Ectodermal cell (in vitro differentiated cells): ENCODE results near the gene ZNF534.
"Not testable (repeated sequence)": the region's sequence is repeated elsewhere in the genome, so short reads cannot be mapped to it uniquely, and the experiment has no call there.

Experiments used
- H3K27ac ChIP-seq: 2 replicates; pipeline ENCODE4 v1.7.0; 2013; ENCODE audit warnings: mild to moderate bottlenecking, low read depth, low read length; ENCODE audit not compliant: insufficient read depth, poor library complexity, severe bottlenecking
- H3K27me3 ChIP-seq: 2 replicates; pipeline ENCODE4 v1.7.0; 2013; ENCODE audit warnings: mild to moderate bottlenecking, low read length; ENCODE audit not compliant: insufficient read depth, control insufficient read depth, poor library complexity, severe bottlenecking
- H3K36me3 ChIP-seq: one replicate; pipeline ENCODE4 v1.7.0; 2013; ENCODE audit warnings: low read length; ENCODE audit not compliant: control insufficient read depth, insufficient read depth
- H3K4me1 ChIP-seq: one replicate; pipeline ENCODE4 v1.7.0; 2013; ENCODE audit warnings: low read length; ENCODE audit not compliant: control insufficient read depth, insufficient read depth
- H3K4me3 ChIP-seq: 2 replicates; pipeline ENCODE4 v1.7.0; 2013; ENCODE audit warnings: low read depth, low read length, control low read depth; ENCODE audit not compliant: insufficient read depth
- H3K9me3 ChIP-seq: 2 replicates; pipeline ENCODE4 v1.7.0; 2013; ENCODE audit warnings: mild to moderate bottlenecking, low read length, moderate library complexity; ENCODE audit not compliant: control insufficient read depth
- WGBS, 2 experiments: methylation state at CpG; one replicate each; pipeline ENCODE4 v1.1.7; 2013; ENCODE audit warnings: missing lambda C conversion rate in 2 of 2; 5-methylcytosine and 5-hydroxymethylcytosine counted together

The ZNF534 gene

DNA sequence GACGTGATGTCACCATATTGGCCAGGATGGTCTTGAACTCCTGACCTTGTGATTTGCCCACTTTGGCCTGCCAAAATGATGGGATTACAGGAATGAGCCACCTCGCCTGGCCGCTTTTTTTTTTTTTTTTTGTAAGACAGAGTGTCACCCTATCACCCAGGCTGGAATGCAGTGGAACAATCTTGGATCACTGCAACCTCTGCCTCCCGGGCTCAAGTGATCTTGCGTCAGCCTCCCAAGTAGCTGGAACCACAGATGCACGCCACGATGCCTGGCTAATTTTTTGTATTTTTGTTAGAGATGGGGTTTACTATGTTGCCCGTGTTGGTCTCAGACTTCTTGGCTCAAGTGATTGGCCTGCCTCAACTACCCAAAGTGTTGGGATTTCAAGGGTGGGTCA is 69.6 kb downstream of the ZNF534 start:
- H3K27ac ChIP-seq: no peak overlapping the region
- WGBS, 2 experiments: 91 to 94% methylated on average over 8 of the region's 8 CpGs
- H3K4me3 ChIP-seq: no peak overlapping the region
- peaks cover 7% of the 10 kb centered on the region for H3K4me1 ChIP-seq
- H3K9me3 ChIP-seq: no peaks in the 10 kb centered on the region
- no peaks in the 10 kb centered on the region for H3K36me3 ChIP-seq
- H3K27me3 ChIP-seq: peaks cover 8% of the 10 kb centered on the region

DNA sequence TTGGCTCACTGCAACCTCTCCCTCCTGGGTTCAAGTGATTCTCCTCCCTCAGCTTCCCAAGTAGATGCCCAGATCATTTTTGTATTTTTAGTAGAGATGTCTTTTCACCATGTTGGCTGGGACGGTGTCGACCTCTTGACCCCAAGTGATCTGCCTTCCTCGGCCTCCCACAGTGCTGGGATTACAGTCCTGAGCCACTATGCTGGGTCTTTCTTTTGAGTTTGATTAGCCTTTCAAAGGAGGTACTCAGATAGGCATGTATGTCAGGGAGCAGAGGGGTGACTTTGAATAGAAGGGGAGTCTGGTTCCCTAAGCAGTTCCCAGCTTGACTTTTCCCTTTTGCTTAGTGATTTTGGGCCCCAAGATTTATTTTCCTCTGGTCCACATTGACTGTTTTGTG is 71.5 kb downstream of the ZNF534 start:
- not testable (repeated sequence) for H3K36me3 ChIP-seq
- 16 to 18% methylated on average over 3 of the region's 3 CpGs for WGBS, 2 experiments

DNA sequence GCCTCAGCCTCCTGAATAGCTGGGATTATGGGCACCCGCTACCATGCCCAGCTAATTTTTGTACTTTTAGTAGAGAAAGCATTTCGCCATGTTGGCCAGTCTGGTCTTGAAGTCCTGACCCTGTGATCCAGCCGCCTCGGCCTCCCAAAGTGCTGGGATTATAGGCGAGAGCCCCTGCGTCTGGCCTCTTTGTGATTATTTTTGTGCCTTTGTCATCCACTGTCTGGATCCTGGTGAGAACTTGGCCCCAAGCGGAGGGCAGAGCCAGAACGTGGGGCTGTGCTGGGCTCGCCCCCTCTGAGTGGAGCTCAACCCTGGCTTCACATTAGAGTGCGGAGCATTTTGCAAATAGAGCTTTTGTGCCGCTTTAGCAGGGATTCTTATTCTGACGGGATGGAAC is 72.0 kb downstream of the ZNF534 start:
- WGBS, 2 experiments: 44 to 50% methylated on average over 12 of the region's 12 CpGs
- H3K4me3 ChIP-seq, H3K27me3 ChIP-seq, H3K27ac ChIP-seq, H3K4me1 ChIP-seq, H3K9me3 ChIP-seq, H3K36me3 ChIP-seq: not testable (repeated sequence)

More for the DNA sequence above, 71.5 kb downstream of the ZNF534 start:
- H3K9me3 ChIP-seq, H3K27me3 ChIP-seq, H3K4me3 ChIP-seq, H3K4me1 ChIP-seq: not testable (repeated sequence)
- H3K27ac ChIP-seq: peak overlapping the region; percentile 36
